AG10803 (cell line): ENCODE data around the gene GAL3ST2.
"Not testable (repeated sequence)": the region's sequence is repeated elsewhere in the genome, so short reads cannot be mapped to it uniquely, and the experiment has no call there.

Experiments used
- DNase-seq: peaks from one replicate; pipeline ENCODE4 v3.0.0; 2010; ENCODE audit warnings: low read depth
- H3K4me3 ChIP-seq: 2 replicates; pipeline ENCODE4 v1.5.1; 2011; ENCODE audit warnings: mild to moderate bottlenecking, low read length, control low read depth
- TF ChIP-seq, protein P1 (sequence below): conservative IDR thresholded peaks from 2 replicates; pipeline ENCODE4 v1.5.1; 2011; ENCODE audit warnings: mild to moderate bottlenecking, low read length, control low read depth, inconsistent platforms

The GAL3ST2 gene

DNA sequence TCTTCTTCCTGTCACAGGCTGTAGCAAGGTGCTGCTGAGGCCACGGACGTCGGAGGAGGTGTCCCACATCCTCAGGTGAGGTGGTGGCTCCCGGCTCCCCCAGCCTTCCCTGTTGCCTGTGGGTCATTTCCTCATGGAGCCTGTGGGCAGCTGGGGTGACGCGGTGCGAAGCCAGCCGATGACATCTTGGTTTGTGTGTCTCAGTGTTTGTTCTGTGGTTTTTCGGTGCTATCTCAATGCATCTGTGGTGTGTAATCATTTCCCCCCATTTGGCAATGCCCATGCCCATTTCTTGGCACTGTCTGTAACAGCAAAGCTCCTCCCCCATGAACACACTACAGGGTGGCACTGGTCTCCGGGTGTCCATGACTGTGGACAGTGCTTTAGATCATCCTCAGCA, 35.6 kb upstream of the GAL3ST2 start:
- DNase-seq: no peak
- TF ChIP-seq, protein P1, sequence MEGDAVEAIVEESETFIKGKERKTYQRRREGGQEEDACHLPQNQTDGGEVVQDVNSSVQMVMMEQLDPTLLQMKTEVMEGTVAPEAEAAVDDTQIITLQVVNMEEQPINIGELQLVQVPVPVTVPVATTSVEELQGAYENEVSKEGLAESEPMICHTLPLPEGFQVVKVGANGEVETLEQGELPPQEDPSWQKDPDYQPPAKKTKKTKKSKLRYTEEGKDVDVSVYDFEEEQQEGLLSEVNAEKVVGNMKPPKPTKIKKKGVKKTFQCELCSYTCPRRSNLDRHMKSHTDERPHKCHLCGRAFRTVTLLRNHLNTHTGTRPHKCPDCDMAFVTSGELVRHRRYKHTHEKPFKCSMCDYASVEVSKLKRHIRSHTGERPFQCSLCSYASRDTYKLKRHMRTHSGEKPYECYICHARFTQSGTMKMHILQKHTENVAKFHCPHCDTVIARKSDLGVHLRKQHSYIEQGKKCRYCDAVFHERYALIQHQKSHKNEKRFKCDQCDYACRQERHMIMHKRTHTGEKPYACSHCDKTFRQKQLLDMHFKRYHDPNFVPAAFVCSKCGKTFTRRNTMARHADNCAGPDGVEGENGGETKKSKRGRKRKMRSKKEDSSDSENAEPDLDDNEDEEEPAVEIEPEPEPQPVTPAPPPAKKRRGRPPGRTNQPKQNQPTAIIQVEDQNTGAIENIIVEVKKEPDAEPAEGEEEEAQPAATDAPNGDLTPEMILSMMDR: no peak
- no peak overlapping the region for H3K4me3 ChIP-seq

DNA sequence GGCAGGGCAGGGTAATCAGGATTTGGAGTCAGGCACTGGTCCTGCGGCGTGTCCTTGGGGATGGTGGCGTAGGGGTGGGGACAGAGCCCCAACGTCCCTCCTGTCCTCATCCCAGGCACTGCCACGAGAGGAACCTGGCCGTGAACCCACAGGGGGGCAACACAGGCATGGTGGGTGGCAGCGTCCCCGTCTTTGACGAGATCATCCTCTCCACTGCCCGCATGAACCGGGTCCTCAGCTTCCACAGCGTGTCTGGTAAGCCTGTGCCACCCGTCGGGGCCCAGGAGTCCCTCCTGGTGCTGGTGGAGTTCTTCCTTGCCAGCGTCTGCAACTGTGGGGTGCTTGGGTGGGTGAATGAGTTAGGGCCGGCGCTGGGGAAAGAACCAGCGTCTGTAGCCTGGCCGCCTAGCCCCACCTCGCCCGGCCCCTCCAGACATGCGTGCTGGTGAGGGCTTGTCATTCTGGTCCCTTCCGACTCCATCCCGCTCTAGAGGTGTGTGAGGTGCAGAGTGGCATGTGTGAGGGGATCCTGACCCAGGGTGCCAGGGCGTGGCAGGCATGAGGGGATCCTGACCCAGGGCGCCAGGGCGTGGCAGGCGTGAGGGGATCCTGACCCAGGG, 34.2 kb upstream of the GAL3ST2 start:
- no peak for DNase-seq
- no peak overlapping the region for H3K4me3 ChIP-seq
- TF ChIP-seq, protein P1: no peak

DNA sequence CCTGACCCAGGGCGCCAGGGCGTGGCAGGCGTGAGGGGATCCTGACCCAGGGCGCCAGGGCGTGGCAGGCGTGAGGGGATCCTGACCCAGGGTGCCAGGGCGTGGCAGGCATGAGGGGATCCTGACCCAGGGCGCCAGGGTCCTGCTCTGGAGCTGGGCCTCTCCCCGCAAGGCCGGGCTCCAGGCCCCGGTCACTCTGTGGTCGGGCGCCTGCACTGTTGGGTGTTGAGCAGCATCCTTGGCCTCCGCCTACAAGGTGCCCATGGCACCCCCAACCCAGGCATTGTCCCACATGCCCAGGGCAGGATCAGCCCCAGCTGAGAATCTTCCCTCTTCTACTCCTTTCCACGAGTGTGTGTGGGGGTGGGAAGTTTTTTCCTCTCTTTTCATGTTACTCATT, 33.6 kb upstream of the GAL3ST2 start:
- DNase-seq, H3K4me3 ChIP-seq: not testable (repeated sequence)

DNA sequence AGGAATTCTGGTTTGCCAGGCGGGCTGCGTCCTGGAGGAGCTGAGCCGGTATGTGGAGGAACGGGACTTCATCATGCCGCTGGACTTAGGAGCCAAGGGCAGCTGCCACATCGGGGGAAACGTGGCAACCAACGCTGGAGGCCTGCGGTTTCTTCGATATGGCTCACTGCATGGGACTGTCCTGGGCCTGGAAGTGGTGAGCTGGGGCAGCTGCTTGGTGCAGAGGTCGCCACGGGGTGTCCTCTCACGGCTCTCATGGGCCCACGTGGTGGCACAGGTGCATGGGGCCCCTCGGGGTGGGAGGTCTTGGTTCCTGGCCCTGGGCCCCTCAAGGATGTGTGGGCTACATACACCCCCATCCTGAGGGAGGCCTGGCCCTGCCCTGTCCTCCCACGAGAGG, 33.0 kb upstream of the GAL3ST2 start:
- TF ChIP-seq, protein P1: no peak
- DNase-seq: no peak
- H3K4me3 ChIP-seq: no peak overlapping the region

GRCh38 chr2:241744028-241744754, 32.4 kb upstream of the GAL3ST2 start:
- TF ChIP-seq, protein P1: no peak
- no peak for DNase-seq
- no peak overlapping the region for H3K4me3 ChIP-seq

- no peak overlapping the region for H3K4me3 ChIP-seq
- TF ChIP-seq, protein P1: no peak
- no peak for DNase-seq
These were observed 31.3 kb upstream of the GAL3ST2 start for GRCh38 chr2:241745276-241745675.

DNA sequence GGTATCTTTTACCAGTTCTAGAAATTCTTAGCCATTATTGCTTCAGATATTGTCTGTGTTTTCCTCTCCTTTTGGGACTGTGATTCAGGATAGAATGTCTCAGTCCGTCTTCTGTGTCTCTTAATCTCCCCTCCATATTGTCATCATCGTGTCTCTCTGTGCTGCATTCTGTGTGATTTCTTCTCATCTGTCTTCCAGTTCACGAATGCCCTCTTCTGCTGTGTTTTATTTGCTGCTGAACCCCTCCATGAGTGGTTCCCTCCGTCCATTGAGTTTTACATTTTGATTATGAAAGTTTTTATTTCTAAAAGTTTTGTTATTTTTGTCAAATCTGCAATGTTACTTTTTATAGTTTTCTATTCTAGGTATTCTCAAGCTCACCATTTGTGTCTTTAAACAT, 30.5 kb upstream of the GAL3ST2 start:
- H3K4me3 ChIP-seq: no peak overlapping the region
- TF ChIP-seq, protein P1: no peak
- DNase-seq: no peak
